CD4-positive, alpha-beta T cell (primary cell): ENCODE measurements around the gene CEP152. TPM values are rescaled to one million over a fixed set of nuclear protein-coding genes. Genes with fewer than 3 reads are reported as not detected.

Experiments used
- ATAC-seq: fragments of 200-7000 bp; cut with Tn5 transposase; one replicate; pipeline ENCODE4 v1.10.0; 2022; ENCODE audit warnings: mild to moderate bottlenecking; ENCODE audit not compliant: poor library complexity
- CTCF ChIA-PET: fragments of 350-600 bp; sonication (Branson Sonifier 250); formaldehyde crosslinking; loops from one replicate; lab custom pipeline; 2021; ENCODE audit warnings: antibody characterized with exemption, inconsistent platforms; lab: Charles Lee
- POLR2A ChIA-PET: fragments of 350-600 bp; sonication (Branson Sonifier 250); formaldehyde crosslinking; loops from one replicate; lab custom pipeline; 2021; ENCODE audit warnings: antibody characterized with exemption, inconsistent platforms; lab: Charles Lee
- DNase-seq, 14 experiments: peaks; one replicate each; pipeline ENCODE4 v3.0.0-alpha.2; 2013 to 2020; ENCODE audit warnings: mixed read lengths in 2 of 14
- H3K27ac ChIP-seq, 2 donors: one replicate each; pipeline versions ENCODE4 v1.5.1 to v1.7.0; 2013; ENCODE audit warnings: low read length in 2 of 2, low read depth in 1 of 2, mild to moderate bottlenecking in 1 of 2
- H3K27me3 ChIP-seq, 2 experiments: 1 replicate in 1 of 2; 2 replicates in 1 of 2; pipeline versions ENCODE4 v1.6.1 to v1.7.0; 2013; ENCODE audit warnings: low read length in 2 of 2, control low read depth in 1 of 2, mild to moderate bottlenecking in 1 of 2, moderate library complexity in 1 of 2; ENCODE audit not compliant: insufficient read depth in 2 of 2, control insufficient read depth in 1 of 2
- H3K36me3 ChIP-seq: one replicate; pipeline ENCODE4 v1.6.1; 2013; ENCODE audit warnings: low read length, control low read depth; ENCODE audit not compliant: insufficient read depth
- H3K4me1 ChIP-seq: one replicate; pipeline ENCODE4 v1.6.1; 2013; ENCODE audit warnings: low read length, control low read depth; ENCODE audit not compliant: insufficient read depth
- H3K4me3 ChIP-seq: one replicate; pipeline ENCODE4 v1.5.1; 2013; ENCODE audit warnings: mild to moderate bottlenecking, low read length, moderate library complexity
- H3K9me3 ChIP-seq, 2 experiments: 1 replicate in 1 of 2; 2 replicates in 1 of 2; pipeline versions ENCODE4 v1.6.1 to v1.7.0; 2013; ENCODE audit warnings: low read length in 2 of 2, mild to moderate bottlenecking in 2 of 2, control low read depth in 1 of 2, moderate library complexity in 1 of 2; ENCODE audit not compliant: control insufficient read depth in 1 of 2, insufficient read depth in 1 of 2
- H3K27ac Mint-ChIP-seq: one replicate; pipeline ENCODE4 v1.8.0; 2020; ENCODE audit warnings: mixed read lengths
- H3K27me3 Mint-ChIP-seq: one replicate; pipeline ENCODE4 v1.8.0; 2021; ENCODE audit warnings: mixed read lengths
- H3K36me3 Mint-ChIP-seq: one replicate; pipeline ENCODE4 v1.8.0; 2021; ENCODE audit warnings: low read depth, mixed read lengths
- H3K4me1 Mint-ChIP-seq: one replicate; pipeline ENCODE4 v1.8.0; 2021; ENCODE audit warnings: low read depth, mixed read lengths
- H3K4me3 Mint-ChIP-seq: one replicate; pipeline ENCODE4 v1.8.0; 2020; ENCODE audit warnings: mild to moderate bottlenecking, mixed read lengths
- H3K9me3 Mint-ChIP-seq: one replicate; pipeline ENCODE4 v1.8.0; 2020; ENCODE audit warnings: mixed read lengths
- CTCF ChIP-seq: fragments of 200-600 bp; IDR thresholded peaks from one replicate; pipeline ENCODE4 v1.8.0; 2022; ENCODE audit warnings: antibody characterized with exemption, mild to moderate bottlenecking
- intact Hi-C, 2 experiments: fragments of 100-400 bp; cut with DNase I in 1 of 2; cut with micrococcal nuclease in 1 of 2; formaldehyde crosslinking; loops; one replicate each; pipeline versions ENCODE4 v1.15.1 to v1.9.0; 2023 to 2025; cut with DNase I, micrococcal nuclease
- total RNA-seq, 174 experiments: library from RNA in 2 of 174; stranded (reverse) in 2 of 174; gene quantifications; one replicate each; pipeline ENCODE4 v1.2.3 and lab custom pipeline; 2021 to 2026

The CEP152 gene
- total RNA-seq, 2 experiments from 2014 or later, result 5.2 to 6.3 TPM

GRCh38 chr15:48805591-48805990 lies 5.3 kb downstream of the CEP152 start:
- Histone ChIP-seq H3K4me3 (no peak overlapping the region), H3K27ac (no peak overlapping the region), H3K36me3 (no peaks in the 10 kb centered on the region), H3K27me3 (no peaks in the 10 kb centered on the region), H3K9me3 (no peaks in the 10 kb centered on the region), H3K4me1 (peaks cover 10% of the 10 kb centered on the region)
- POLR2A ChIA-PET, result interaction anchor here (1.3 kb wide), 1 partner anchor 72 kb away, joined by 4 read pairs; the partner anchor contains the start of gene EID1
- no peak for TF ChIP-seq CTCF
- Mint-ChIP-seq H3K36me3 (peaks cover 9% of the 10 kb centered on the region), H3K4me3 (no peak overlapping the region), H3K4me1 (peaks cover 32% of the 10 kb centered on the region), H3K27ac (no peak overlapping the region), H3K9me3 (no peaks in the 10 kb centered on the region), H3K27me3 (no peaks in the 10 kb centered on the region)
- CTCF ChIA-PET, result no interaction called here
- DNase-seq (no peak), ATAC-seq (no peak)
- intact Hi-C loops, result loop anchor here in 1 of 2 experiments (5.0 kb wide), 1 partner anchor 1617 kb away; the partner anchor contains the start of gene USP8

GRCh38 chr15:48803877-48804276 lies 7.0 kb downstream of the CEP152 start:
- no peaks in the 10 kb centered on the region for H3K9me3 Mint-ChIP-seq
- H3K27ac Mint-ChIP-seq, result no peak overlapping the region
- Histone ChIP-seq H3K36me3 (no peaks in the 10 kb centered on the region), H3K4me3 (no peak overlapping the region), H3K9me3 (no peaks in the 10 kb centered on the region), H3K27me3 (no peaks in the 10 kb centered on the region), H3K4me1 (no peaks in the 10 kb centered on the region), H3K27ac (no peak overlapping the region)
- POLR2A ChIA-PET, result no interaction called here
- peaks cover 19% of the 10 kb centered on the region for H3K4me1 Mint-ChIP-seq
- H3K27me3 Mint-ChIP-seq, result no peaks in the 10 kb centered on the region
- CTCF ChIA-PET, result no interaction called here
- H3K4me3 Mint-ChIP-seq, result no peak overlapping the region
- DNase-seq (no peak), ATAC-seq (no peak)
- intact Hi-C loops, result loop anchor here in 1 of 2 experiments (5.0 kb wide), 1 partner anchor 447 kb away; no protein-coding TSS in a partner anchor
- TF ChIP-seq CTCF, result no peak
- H3K36me3 Mint-ChIP-seq, result peaks cover 6% of the 10 kb centered on the region

GRCh38 chr15:48802867-48803266 lies 8.0 kb downstream of the CEP152 start:
- TF ChIP-seq CTCF, result no peak
- CTCF ChIA-PET, result no interaction called here

More at GRCh38 chr15:48802867-48803266, 8.0 kb downstream of the CEP152 start:
- Mint-ChIP-seq H3K4me1 (peaks cover 17% of the 10 kb centered on the region), H3K4me3 (no peak overlapping the region), H3K27ac (no peak overlapping the region), H3K36me3 (peaks cover 6% of the 10 kb centered on the region), H3K27me3 (no peaks in the 10 kb centered on the region), H3K9me3 (no peaks in the 10 kb centered on the region)
- Histone ChIP-seq H3K27ac (no peak overlapping the region), H3K36me3 (no peaks in the 10 kb centered on the region), H3K27me3 (no peaks in the 10 kb centered on the region), H3K4me3 (no peak overlapping the region), H3K4me1 (no peaks in the 10 kb centered on the region), H3K9me3 (no peaks in the 10 kb centered on the region)
- POLR2A ChIA-PET, result no interaction called here
- DNase-seq, result no peak
- intact Hi-C loops, result loop anchor here in 1 of 2 experiments (5.0 kb wide), 1 partner anchor 446 kb away; no protein-coding TSS in a partner anchor
- ATAC-seq, result no peak
